OCI-LY7 (cell line): ENCODE data around the gene SLC25A45.

Source experiments
- CTCF ChIP-seq: fragments of 200-600 bp; sonication (generic); conservative IDR thresholded peaks from 2 replicates; pipeline ENCODE4 v1.5.1; 2014; ENCODE audit warnings: mild to moderate bottlenecking, antibody characterized with exemption, low read length, moderate library complexity, mixed read lengths
- EZH2phosphoT487 ChIP-seq: fragments of 200-600 bp; sonication (generic); IDR thresholded peaks from 2 replicates; pipeline ENCODE4 v1.6.1; 2018; ENCODE audit warnings: low read depth, borderline replicate concordance, mild to moderate bottlenecking, mixed run types, antibody characterized with exemption, low read length, moderate library complexity, mixed read lengths

DNA sequence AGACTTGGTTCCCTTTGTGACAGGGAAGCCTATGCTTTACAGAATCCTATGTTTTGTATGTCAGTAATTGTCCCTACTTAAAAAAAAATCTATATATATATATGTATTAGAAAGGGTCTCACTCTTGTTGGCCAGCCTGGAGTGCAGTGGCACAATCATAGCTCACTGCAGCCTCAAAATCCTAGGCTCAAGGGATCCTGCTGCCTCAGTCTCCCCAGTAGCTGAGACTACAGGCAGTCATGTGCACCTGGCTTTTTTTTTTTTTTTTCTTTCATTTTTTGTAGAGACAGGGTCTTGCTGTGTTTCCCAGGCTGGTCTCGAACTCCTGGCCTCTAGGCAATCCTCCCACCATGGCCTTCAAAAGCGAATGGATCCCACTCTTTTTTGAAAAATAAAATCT is 38.1 kb upstream of the SLC25A45 start:
- TF ChIP-seq CTCF (no peak), EZH2phosphoT487 (no peak)
